Measurements from ENCODE around the gene MAGI2. TPM values are rescaled to one million over a fixed set of nuclear protein-coding genes. Genes with fewer than 3 reads are reported as not detected.

MAGI2 gene
- total RNA-seq, 1 donor from 2014 or later, result 11.4 TPM

GRCh38 chr7:78185149-78185745 is 1268.2 kb downstream of the MAGI2 start:
- H3K27ac Mint-ChIP-seq, result no peak overlapping the region
- H3K9me3 Mint-ChIP-seq (ENCODE audit: low read depth), result no peaks in the 10 kb centered on the region
- TF ChIP-seq CTCF (IDR thresholded peaks at IDR 0.05; ENCODE audit: unreplicated experiment), result no peak
- no peaks in the 10 kb centered on the region for H3K4me1 Mint-ChIP-seq (ENCODE audit: low read depth)
- H3K36me3 Mint-ChIP-seq (ENCODE audit: insufficient read depth), result no peaks in the 10 kb centered on the region
- DNase-seq (ENCODE audit: low spot score, unreplicated experiment), result no peak
- no peaks in the 10 kb centered on the region for H3K27me3 Mint-ChIP-seq
- H3K4me3 Mint-ChIP-seq (ENCODE audit: low read depth), result no peak overlapping the region

- H3K4me3 Mint-ChIP-seq (ENCODE audit: low read depth), result no peak overlapping the region
- no peak for TF ChIP-seq CTCF (IDR thresholded peaks at IDR 0.05; ENCODE audit: unreplicated experiment)
- DNase-seq (ENCODE audit: low spot score, unreplicated experiment), result no peak
- H3K9me3 Mint-ChIP-seq (ENCODE audit: low read depth), result no peaks in the 10 kb centered on the region
- H3K27ac Mint-ChIP-seq, result no peak overlapping the region
- H3K36me3 Mint-ChIP-seq (ENCODE audit: insufficient read depth), result no peaks in the 10 kb centered on the region
- no peaks in the 10 kb centered on the region for H3K27me3 Mint-ChIP-seq
- H3K4me1 Mint-ChIP-seq (ENCODE audit: low read depth), result no peaks in the 10 kb centered on the region
Observed at GRCh38 chr7:78184299-78184698, 1269.2 kb downstream of the MAGI2 start.

- Mint-ChIP-seq H3K36me3 (ENCODE audit: insufficient read depth) (no peaks in the 10 kb centered on the region), H3K4me3 (ENCODE audit: low read depth) (no peak overlapping the region), H3K9me3 (ENCODE audit: low read depth) (no peaks in the 10 kb centered on the region), H3K27ac (no peak overlapping the region), H3K27me3 (no peaks in the 10 kb centered on the region), H3K4me1 (ENCODE audit: low read depth) (peaks cover 1% of the 10 kb centered on the region)
- TF ChIP-seq CTCF (IDR thresholded peaks at IDR 0.05; ENCODE audit: unreplicated experiment), result no peak
- no peak for DNase-seq (ENCODE audit: low spot score, unreplicated experiment)
Observed at GRCh38 chr7:78179827-78180477, 1273.5 kb downstream of the MAGI2 start.

DNA sequence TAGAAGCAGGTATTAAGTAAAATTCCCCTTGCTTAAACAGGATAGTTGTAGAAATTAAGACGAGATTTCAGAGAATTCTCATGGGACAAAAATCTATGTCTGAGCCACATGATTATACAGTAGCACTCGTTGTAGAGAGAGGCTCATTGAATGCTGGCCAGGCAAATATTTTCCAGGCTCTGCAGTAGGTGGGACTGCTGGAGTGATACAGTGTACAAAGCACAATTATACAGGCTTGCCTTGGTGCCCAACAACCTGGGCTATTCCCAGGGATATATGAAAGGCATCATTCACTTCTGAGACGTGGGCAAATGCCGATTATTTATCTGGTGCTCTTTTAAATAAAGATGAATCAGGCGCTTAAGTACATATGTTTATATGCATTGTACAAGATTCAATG is 1274.3 kb downstream of the MAGI2 start:
- no peaks in the 10 kb centered on the region for H3K36me3 Mint-ChIP-seq (ENCODE audit: insufficient read depth)
- no peak overlapping the region for H3K4me3 Mint-ChIP-seq (ENCODE audit: low read depth)
- no peaks in the 10 kb centered on the region for H3K9me3 Mint-ChIP-seq (ENCODE audit: low read depth)
- peaks cover 1% of the 10 kb centered on the region for H3K4me1 Mint-ChIP-seq (ENCODE audit: low read depth)
- H3K27me3 Mint-ChIP-seq, result no peaks in the 10 kb centered on the region
- no peak for TF ChIP-seq CTCF (IDR thresholded peaks at IDR 0.05; ENCODE audit: unreplicated experiment)
- no peak for DNase-seq (ENCODE audit: low spot score, unreplicated experiment)
- no peak overlapping the region for H3K27ac Mint-ChIP-seq

DNA sequence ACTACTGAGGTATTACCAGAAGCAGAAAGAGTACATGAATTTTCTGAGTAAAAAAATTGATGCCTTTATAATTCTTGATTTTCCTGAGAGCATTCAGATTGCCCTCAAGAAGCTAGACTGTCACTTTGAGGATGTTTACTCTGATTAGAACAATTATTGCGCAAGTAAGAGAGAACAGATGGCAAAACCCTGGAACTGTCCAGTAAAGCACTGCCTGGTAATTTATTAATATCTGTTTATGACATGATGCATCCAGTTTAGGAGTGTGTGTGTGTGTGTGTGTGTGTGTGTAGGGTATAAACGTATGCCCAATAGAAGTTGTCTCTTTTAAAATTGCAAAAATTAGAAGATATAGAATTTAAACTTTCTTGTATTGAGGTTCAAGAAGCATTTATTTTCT is 1275.1 kb downstream of the MAGI2 start:
- H3K4me1 Mint-ChIP-seq (ENCODE audit: low read depth), result peaks cover 1% of the 10 kb centered on the region

More for the DNA sequence above, 1275.1 kb downstream of the MAGI2 start:
- no peak for TF ChIP-seq CTCF (IDR thresholded peaks at IDR 0.05; ENCODE audit: unreplicated experiment)
- no peaks in the 10 kb centered on the region for H3K27me3 Mint-ChIP-seq
- H3K9me3 Mint-ChIP-seq (ENCODE audit: low read depth), result no peaks in the 10 kb centered on the region
- no peak overlapping the region for H3K27ac Mint-ChIP-seq
- no peak overlapping the region for H3K4me3 Mint-ChIP-seq (ENCODE audit: low read depth)
- H3K36me3 Mint-ChIP-seq (ENCODE audit: insufficient read depth), result no peaks in the 10 kb centered on the region
- DNase-seq (ENCODE audit: low spot score, unreplicated experiment), result no peak
